Coronary artery (tissue), 2 donors: ENCODE measurements around the gene OTULINL.

Source experiments
- DNase-seq: peaks from one replicate; pipeline ENCODE4 v3.0.0-alpha.2; 2017; ENCODE audit warnings: low spot score
- H3K27ac ChIP-seq, 2 donors: fragments of 200-600 bp; sonication (generic); one replicate each; pipeline ENCODE4 v1.5.1; 2016 to 2019
- H3K4me3 ChIP-seq: fragments of 200-600 bp; sonication (generic); 2 replicates; pipeline ENCODE4 v1.5.1; 2016; ENCODE audit warnings: mild to moderate bottlenecking, moderate library complexity
- CTCF ChIP-seq: fragments of 200-600 bp; sonication (generic); IDR thresholded peaks from one replicate; pipeline ENCODE4 v1.5.1; 2019; ENCODE audit warnings: antibody characterized with exemption

OTULINL gene

GRCh38 chr5:14640765-14641164 lies 59.2 kb downstream of the OTULINL start:
- TF ChIP-seq CTCF = no peak
- H3K27ac ChIP-seq = no peak overlapping the region
- no peak overlapping the region for H3K4me3 ChIP-seq
- no peak for DNase-seq

- no peak for DNase-seq
- H3K4me3 ChIP-seq = no peak overlapping the region
- no peak overlapping the region for H3K27ac ChIP-seq
- TF ChIP-seq CTCF = no peak
Measured at GRCh38 chr5:14644623-14645237, 63.1 kb downstream of the OTULINL start.

- DNase-seq = no peak
- TF ChIP-seq CTCF = no peak
- H3K4me3 ChIP-seq = no peak overlapping the region
Measured at GRCh38 chr5:14650052-14650451, 68.5 kb downstream of the OTULINL start.

GRCh38 chr5:14655146-14655741 lies 73.7 kb downstream of the OTULINL start:
- DNase-seq = no peak
- Histone ChIP-seq H3K4me3 (no peak overlapping the region), H3K27ac (no peak overlapping the region)
- no peak for TF ChIP-seq CTCF

More at GRCh38 chr5:14650052-14650451, 68.5 kb downstream of the OTULINL start:
- H3K27ac ChIP-seq = no peak overlapping the region

GRCh38 chr5:14656898-14657297 lies 75.3 kb downstream of the OTULINL start:
- no peak for TF ChIP-seq CTCF
- Histone ChIP-seq H3K27ac (no peak overlapping the region), H3K4me3 (no peak overlapping the region)
- no peak for DNase-seq

- H3K27ac ChIP-seq = no peak overlapping the region
- H3K4me3 ChIP-seq = no peak overlapping the region
- no peak for DNase-seq
- no peak for TF ChIP-seq CTCF
Measured at GRCh38 chr5:14659821-14660607, 78.4 kb downstream of the OTULINL start.
